Diencephalon (tissue), 1 donor: ENCODE results near the gene RAD23A. TPM values are rescaled to one million over a fixed set of nuclear protein-coding genes. Genes with fewer than 3 reads are reported as not detected.

Experiments
- small RNA-seq: library from RNA; depleted of rRNA; stranded (forward); fragments of <200 nt; gene quantifications from one replicate; pipeline ENCODE3, GENCODE V24; 2014
- total RNA-seq: library from RNA; depleted of rRNA; stranded (reverse); fragments of >200 nt; gene quantifications from one replicate; pipeline ENCODE4 v1.2.3, GENCODE V29; 2014

Gene RAD23A
- total RNA-seq: 33.2 TPM

GRCh38 chr19:12945479-12946091, at the start of gene RAD23A:
TSS of gene RAD23A (plus strand) at chr19:12945862. CDS start at chr19:12945949, 87 bp downstream.

GRCh38 chr19:12933287-12934072, 12.2 kb upstream of the RAD23A start, which contains the start of gene FARSA:
TSS of gene FARSA (minus strand) at chr19:12933711. CDS start at chr19:12933696, 15 bp downstream.

GRCh38 chr19:12937927-12938778, 7.5 kb upstream of the RAD23A start, which contains the start of gene CALR:
TSS of gene CALR (plus strand) at chr19:12938609. CDS start at chr19:12938680, 71 bp downstream.

GRCh38 chr19:12956446-12957388, 11.1 kb downstream of the RAD23A start, which contains the start of gene GADD45GIP1:
TSS of gene GADD45GIP1 (minus strand) at chr19:12957223. CDS start at chr19:12957212, 11 bp downstream.

GRCh38 chr19:12969292-12969988, 23.8 kb downstream of the RAD23A start, which contains the start of gene DAND5:
TSS of gene DAND5 (plus strand) at chr19:12969576. CDS start at chr19:12969661, 85 bp downstream.

GRCh38 chr19:12994701-12995595, 49.3 kb downstream of the RAD23A start, which contains the start of gene NFIX:
TSS of gene NFIX (plus strand) at chr19:12995475. CDS start at chr19:12995838, 363 bp downstream.

Small RNA genes within 50 kb of the gene (small RNA-seq; reads per million reads assigned to genes)
- gene MIR5695: 0.69 reads per million, percentile 67 among the genes with 10 or more reads in this experiment
- gene MIR6515: 0.13 reads per million

Other genes with a start within 250 kb of the RAD23A start
- 13.6 TPM for gene FBXW9, start 249.2 kb upstream of the RAD23A start, total RNA-seq
- gene TNPO2, start 221.9 kb upstream of the RAD23A start, total RNA-seq: 137 TPM
- 123 TPM for gene TRIR, start 211.2 kb upstream of the RAD23A start, total RNA-seq
- 71.5 TPM for gene GET3, start 208.4 kb upstream of the RAD23A start, total RNA-seq
- gene BEST2, start 194.1 kb upstream of the RAD23A start, total RNA-seq: not detected
- gene HOOK2, start 170.3 kb upstream of the RAD23A start, total RNA-seq: 22.6 TPM
- gene JUNB, start 154.4 kb upstream of the RAD23A start, total RNA-seq: 21.7 TPM
- 290 TPM for gene PRDX2, start 144.1 kb upstream of the RAD23A start, total RNA-seq
- not detected for gene THSD8, start 143.8 kb upstream of the RAD23A start, total RNA-seq
- 11.3 TPM for gene RNASEH2A, start 139.3 kb upstream of the RAD23A start, total RNA-seq
- 1.8 TPM for gene RTBDN, start 111.3 kb upstream of the RAD23A start, total RNA-seq
- 71.0 TPM for gene MAST1, start 107.3 kb upstream of the RAD23A start, total RNA-seq
- gene DNASE2, start 64.4 kb upstream of the RAD23A start, total RNA-seq: 7.8 TPM
- 0.69 TPM for gene KLF1, start 58.7 kb upstream of the RAD23A start, total RNA-seq
- gene GCDH, start 54.7 kb upstream of the RAD23A start, total RNA-seq: 21.9 TPM
- not detected for gene SYCE2, start 26.6 kb upstream of the RAD23A start, total RNA-seq
- 64.8 TPM for gene FARSA, start 12.2 kb upstream of the RAD23A start, total RNA-seq
- gene CALR, start 7.3 kb upstream of the RAD23A start, total RNA-seq: 382 TPM
- 19.6 TPM for gene GADD45GIP1, start 11.4 kb downstream of the RAD23A start, total RNA-seq
- not detected for gene DAND5, start 23.7 kb downstream of the RAD23A start, total RNA-seq
- 27.9 TPM for gene NFIX, start 49.6 kb downstream of the RAD23A start, total RNA-seq
- 3.9 TPM for gene LYL1, start 157.0 kb downstream of the RAD23A start, total RNA-seq
- gene TRMT1, start 170.9 kb downstream of the RAD23A start, total RNA-seq: 17.3 TPM
- 22.1 TPM for gene NACC1, start 172.4 kb downstream of the RAD23A start, total RNA-seq
- gene STX10, start 204.5 kb downstream of the RAD23A start, total RNA-seq: 23.8 TPM
- 13.4 TPM for gene IER2, start 204.5 kb downstream of the RAD23A start, total RNA-seq